Camera-type eye (tissue), 1 donor: ENCODE data around the gene CYP1B1. TPM values are rescaled to one million over a fixed set of nuclear protein-coding genes. Genes with fewer than 3 reads are reported as not detected.

Experiments
- total RNA-seq: library from RNA; depleted of rRNA; stranded (reverse); fragments of >200 nt; gene quantifications from one replicate; pipeline ENCODE4 v1.2.3, GENCODE V29; 2014

The CYP1B1 gene
- 116 TPM for total RNA-seq

GRCh38 chr2:38075507-38076151 is at the start of gene CYP1B1:
CYP1B1 (minus strand) TSS chr2:38076151; CDS start chr2:38075388, 763 bp downstream.

Other genes starting within 250 kb of the CYP1B1 start
- gene RMDN2, start 150.9 kb downstream of the CYP1B1 start, total RNA-seq: 21.0 TPM